HG02678 (cell line): ENCODE results near the gene CERS1.

Experiments
- ATAC-seq: cut with Tn5 transposase; IDR thresholded peaks from one replicate; pipeline ENCODE4 v1.9.1; 2021; ENCODE audit warnings: mild to moderate bottlenecking, moderate library complexity; ENCODE audit not compliant: unreplicated experiment

CERS1 gene

GRCh38 chr19:18843960-18844359 lies 52.0 kb downstream of the CERS1 start:
- no peak for ATAC-seq

- no peak for ATAC-seq
Observed at GRCh38 chr19:18842166-18842565, 53.8 kb downstream of the CERS1 start.

DNA sequence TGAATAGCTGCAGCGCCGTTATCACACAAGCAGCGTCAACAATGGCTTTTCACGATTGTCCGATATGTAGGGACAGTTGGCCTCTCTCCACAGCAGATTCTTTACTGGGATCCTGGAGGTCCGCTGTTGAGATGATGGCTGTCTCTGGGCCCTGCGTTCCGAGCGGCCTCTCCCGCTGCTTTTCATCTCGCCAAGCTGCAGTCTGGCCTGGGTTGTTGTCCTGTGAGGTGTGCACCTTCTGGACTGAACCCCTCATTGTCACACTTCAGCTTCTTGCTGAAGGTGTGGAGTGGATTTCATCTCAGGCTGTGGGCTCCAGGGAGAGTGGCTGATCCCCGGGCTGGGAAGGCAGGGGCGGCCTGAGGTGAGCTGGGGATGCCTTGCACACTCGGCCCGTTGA lies 54.6 kb downstream of the CERS1 start:
- no peak for ATAC-seq

GRCh38 chr19:18840288-18841267 lies 55.4 kb downstream of the CERS1 start:
- ATAC-seq = no peak

DNA sequence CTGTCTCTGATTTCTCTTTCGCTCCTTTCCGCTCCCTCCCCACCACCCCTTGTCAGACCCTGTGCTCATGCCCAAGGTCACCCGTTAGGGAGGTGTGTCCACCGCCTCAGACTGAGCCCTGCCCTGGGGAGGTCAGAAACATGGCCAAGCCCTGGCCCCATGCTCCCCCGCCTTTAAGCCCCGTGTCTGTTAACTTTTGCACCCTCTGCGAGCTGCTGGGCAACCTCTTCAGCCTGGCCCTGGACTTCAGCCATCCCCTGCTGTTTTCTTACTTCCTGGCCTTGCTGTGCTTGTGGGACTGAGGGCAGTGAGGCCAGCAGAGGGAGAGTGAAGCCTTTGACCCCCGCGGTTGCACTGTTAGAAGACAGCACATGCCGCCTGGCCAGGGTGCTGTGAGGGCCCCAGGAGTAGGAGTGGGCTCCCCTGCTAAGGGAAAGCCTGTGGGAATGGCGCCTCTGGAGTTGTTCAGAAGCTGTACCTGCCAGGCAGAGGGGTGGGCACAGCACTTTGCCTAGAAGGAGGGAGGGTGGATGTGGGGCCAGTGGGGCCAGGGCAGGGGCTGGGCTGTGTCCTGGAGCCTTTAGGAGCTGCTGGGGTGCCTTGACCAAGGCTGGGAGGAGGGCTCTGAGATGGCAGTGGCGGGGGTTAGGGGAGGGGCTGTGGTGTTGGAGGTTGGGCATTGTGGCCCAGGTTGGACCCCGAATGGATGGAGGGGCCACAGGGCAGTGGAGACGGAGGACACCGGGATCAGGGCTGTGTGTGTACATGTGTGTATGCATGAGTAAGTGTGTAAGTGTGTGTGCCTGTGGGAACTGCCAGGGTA lies 56.3 kb downstream of the CERS1 start:
- ATAC-seq = no peak

GRCh38 chr19:18834644-18834984 lies 61.3 kb downstream of the CERS1 start:
- ATAC-seq = no peak

DNA sequence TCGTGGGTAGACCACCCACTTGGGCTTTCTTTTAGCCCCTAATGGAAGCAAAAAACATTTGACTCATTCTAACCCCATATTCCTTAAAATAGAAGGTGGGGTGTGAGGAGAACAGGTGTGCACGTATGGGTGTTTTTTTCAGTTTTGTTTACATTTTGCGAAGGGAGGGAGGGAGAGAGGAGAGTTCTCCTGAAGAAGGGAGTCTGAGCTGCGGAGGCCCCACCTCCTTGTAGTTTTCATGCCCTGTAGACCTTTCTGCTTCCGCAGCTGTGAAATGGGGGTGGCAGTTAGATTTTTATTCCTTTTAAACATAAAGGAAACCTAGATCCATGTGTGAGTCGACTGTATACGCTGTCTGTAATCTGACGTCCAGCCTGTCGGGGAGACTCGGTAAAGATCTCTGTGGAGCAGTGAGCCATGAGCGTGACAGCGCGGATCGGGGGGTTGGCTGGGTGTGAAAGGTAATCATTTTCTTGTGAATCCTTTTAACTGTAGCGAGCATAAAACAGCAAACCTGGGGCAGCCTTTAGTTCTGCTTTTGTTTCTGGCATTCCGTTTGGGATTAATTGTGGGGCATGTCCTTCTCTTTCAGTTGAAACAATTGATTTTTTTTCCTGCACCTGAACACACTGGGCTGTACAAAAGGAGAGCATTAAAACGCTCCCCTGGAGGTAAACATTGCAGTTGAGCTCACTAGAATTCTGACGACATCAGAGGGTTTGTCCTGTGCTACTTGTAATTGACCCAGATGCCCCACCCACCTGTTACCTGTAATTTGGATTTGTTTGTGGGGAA lies 61.9 kb downstream of the CERS1 start:
- ATAC-seq = no peak

GRCh38 chr19:18833141-18833476 lies 62.8 kb downstream of the CERS1 start:
- no peak for ATAC-seq

GRCh38 chr19:18832306-18833140 lies 63.4 kb downstream of the CERS1 start:
- peak; percentile 21 for ATAC-seq

DNA sequence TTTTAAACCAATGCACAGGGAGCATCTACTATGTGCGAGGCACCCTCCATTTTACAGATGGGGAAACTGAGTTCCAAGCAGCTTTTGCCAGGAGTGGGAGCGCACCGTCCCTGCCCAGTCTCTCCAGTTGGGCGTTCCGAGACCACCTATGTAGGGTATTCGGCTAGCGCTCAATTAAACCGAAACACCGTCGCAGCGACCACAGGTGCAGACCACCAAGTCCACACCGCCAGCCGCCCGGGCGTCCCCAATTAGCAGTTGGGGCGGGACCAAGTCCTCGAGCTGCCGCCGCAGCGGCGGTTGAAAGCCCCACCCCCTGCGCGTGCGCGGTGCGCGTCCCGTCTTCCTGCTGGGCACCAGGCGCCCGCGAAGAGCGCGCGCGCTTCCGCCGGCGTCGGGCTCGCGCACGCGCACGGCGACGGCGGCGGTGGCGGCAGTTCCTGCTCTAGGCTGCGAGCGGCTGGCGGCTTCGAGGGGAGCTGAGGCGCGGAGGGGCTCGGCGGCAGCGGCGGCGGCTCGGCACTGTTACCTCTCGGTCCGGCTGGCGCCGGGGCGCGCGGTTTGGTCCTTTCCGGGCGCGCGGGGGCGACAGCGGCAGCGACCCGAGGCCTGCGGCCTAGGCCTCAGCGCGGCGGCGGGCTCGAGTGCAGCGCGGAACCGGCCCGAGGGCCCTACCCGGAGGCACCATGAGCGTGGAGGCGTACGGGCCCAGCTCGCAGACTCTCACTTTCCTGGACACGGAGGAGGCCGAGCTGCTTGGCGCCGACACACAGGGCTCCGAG lies 64.2 kb downstream of the CERS1 start, which contains the start of gene UPF1:
UPF1 (plus strand) TSS at position 436 of the 782 bp plus-strand sequence; CDS start at position 687, 251 bp downstream.
- ATAC-seq = peak; percentile 85

GRCh38 chr19:18830488-18830887 lies 65.5 kb downstream of the CERS1 start:
- ATAC-seq = no peak

GRCh38 chr19:18828786-18829185 lies 67.2 kb downstream of the CERS1 start:
- ATAC-seq = no peak
